Stomach (tissue), 4 donors: ENCODE data around the gene CRACR2A.

ENCODE experiments used
- EP300 ChIP-seq: sonication (generic); formaldehyde crosslinking; IDR thresholded peaks from one replicate; pipeline ENCODE4 v1.6.1; 2017; ENCODE audit warnings: antibody characterized with exemption
- POLR2A ChIP-seq, 4 donors: fragments of 450-650 bp; IDR thresholded peaks; one replicate each; pipeline ENCODE4 v1.6.1; 2016; ENCODE audit warnings: antibody characterized with exemption in 4 of 4, control low read depth in 2 of 4, mild to moderate bottlenecking in 1 of 4, moderate library complexity in 1 of 4
- POLR2AphosphoS5 ChIP-seq, 3 donors: sonication (generic); formaldehyde crosslinking; IDR thresholded peaks; one replicate each; pipeline ENCODE4 v1.6.1; 2016; ENCODE audit warnings: antibody characterized with exemption in 3 of 3
- TF ChIP-seq, protein P1 (sequence below), 7 experiments: fragments of 450-650 bp in 4 of 7; fragments of 200-600 bp in 3 of 7; sonication (generic) in 3 of 7; IDR thresholded peaks; one replicate each; pipeline ENCODE4 v1.5.1; 2016 to 2019; ENCODE audit warnings: antibody characterized with exemption in 7 of 7, control low read depth in 2 of 7, mild to moderate bottlenecking in 1 of 7

DNA sequence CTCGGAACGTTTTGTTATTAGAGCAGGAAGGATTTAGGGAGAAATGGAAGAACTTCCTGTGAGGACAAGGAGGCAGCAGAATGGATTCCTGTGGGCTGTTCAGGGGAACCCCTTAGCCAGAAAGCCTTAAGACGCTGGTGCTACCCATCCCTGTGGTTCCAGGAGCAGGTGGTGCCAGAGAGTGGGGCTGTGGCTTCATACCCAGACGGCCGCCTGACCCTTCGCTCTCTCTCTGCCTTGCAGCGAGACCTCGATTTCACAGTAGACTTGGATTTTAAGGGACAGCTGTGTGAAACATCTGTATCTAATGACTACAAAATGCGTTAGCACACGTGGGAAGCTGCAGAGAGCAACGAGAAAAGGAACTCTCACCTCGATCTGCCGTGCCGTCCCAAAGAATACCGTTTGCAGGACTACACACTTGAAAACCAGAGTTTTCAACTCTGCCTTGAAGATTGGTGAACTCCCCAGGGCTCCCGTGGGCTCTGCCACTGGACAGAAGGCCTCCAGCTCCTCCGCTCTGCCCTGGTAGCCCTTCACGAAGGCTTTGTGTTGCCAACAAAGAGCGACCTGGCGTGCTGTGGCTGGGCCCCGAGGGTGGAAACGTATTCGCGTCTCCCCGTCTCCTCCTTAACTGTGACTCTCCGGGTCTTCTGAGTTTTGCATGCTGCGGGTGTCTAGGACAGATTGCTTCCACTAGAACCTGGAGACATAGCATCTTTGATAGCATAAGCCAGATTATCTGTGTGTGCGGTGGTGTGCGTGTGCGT, 159.9 kb downstream of the CRACR2A start:
- TF ChIP-seq, protein P1, sequence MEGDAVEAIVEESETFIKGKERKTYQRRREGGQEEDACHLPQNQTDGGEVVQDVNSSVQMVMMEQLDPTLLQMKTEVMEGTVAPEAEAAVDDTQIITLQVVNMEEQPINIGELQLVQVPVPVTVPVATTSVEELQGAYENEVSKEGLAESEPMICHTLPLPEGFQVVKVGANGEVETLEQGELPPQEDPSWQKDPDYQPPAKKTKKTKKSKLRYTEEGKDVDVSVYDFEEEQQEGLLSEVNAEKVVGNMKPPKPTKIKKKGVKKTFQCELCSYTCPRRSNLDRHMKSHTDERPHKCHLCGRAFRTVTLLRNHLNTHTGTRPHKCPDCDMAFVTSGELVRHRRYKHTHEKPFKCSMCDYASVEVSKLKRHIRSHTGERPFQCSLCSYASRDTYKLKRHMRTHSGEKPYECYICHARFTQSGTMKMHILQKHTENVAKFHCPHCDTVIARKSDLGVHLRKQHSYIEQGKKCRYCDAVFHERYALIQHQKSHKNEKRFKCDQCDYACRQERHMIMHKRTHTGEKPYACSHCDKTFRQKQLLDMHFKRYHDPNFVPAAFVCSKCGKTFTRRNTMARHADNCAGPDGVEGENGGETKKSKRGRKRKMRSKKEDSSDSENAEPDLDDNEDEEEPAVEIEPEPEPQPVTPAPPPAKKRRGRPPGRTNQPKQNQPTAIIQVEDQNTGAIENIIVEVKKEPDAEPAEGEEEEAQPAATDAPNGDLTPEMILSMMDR (IDR thresholded peaks at IDR 0.05), result no peak
- TF ChIP-seq EP300 (no peak), POLR2AphosphoS5 (IDR thresholded peaks at IDR 0.05) (no peak), POLR2A (IDR thresholded peaks at IDR 0.05) (no peak)
